AML-193 (cell line): ENCODE measurements around the gene BNC2.
"Not testable (repeated sequence)": the region's sequence is repeated elsewhere in the genome, so short reads cannot be mapped to it uniquely, and the experiment has no call there.

ENCODE experiments used
- DNase-seq, 2 experiments: peaks; one replicate each; lab custom pipeline; 2025; lab: John Stamatoyannopoulos, UW

Gene BNC2

DNA sequence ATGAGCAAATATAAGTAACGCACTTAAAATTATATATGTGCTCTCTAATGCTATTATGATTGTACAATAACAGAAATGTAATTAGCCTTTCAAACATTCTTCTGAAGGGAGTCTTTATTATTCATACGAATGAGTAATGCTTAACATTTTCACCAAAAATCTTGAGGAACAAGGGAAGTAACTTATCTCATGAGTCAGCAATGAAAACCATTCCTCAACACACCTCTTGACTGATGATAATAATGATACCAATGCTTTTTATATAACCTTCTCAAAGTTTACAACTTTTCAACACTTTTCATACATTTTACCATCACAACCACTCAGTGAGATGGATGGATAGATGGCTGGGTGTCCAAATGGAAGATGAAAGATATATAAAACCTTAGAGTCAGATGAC lies 369.3 kb downstream of the BNC2 start:
- no peak for DNase-seq

GRCh38 chr9:16500386-16500785 lies 370.1 kb downstream of the BNC2 start:
- DNase-seq: no peak

GRCh38 chr9:16499892-16500291 lies 370.6 kb downstream of the BNC2 start:
- no peak for DNase-seq

- no peak for DNase-seq
Measured at GRCh38 chr9:16496908-16497307, 373.6 kb downstream of the BNC2 start.

DNA sequence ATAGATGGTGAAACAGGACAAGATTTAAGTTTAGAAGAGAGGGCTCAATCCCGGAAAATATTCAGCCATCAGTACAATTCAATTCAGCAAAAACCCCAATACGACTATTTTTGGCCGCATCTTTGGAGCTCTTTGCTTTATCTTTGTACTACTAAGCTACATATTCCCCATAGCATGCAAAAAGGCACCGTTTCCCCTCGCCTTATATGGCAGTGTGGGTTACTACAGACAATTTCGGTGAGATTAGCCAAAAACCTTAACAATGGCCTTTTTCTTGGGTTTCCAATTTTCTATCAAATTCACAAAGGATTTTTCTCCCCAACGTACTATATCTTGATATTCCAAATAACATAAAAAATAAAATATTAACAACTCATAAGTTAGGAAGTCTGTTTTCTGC lies 382.6 kb downstream of the BNC2 start:
- DNase-seq: no peak

DNA sequence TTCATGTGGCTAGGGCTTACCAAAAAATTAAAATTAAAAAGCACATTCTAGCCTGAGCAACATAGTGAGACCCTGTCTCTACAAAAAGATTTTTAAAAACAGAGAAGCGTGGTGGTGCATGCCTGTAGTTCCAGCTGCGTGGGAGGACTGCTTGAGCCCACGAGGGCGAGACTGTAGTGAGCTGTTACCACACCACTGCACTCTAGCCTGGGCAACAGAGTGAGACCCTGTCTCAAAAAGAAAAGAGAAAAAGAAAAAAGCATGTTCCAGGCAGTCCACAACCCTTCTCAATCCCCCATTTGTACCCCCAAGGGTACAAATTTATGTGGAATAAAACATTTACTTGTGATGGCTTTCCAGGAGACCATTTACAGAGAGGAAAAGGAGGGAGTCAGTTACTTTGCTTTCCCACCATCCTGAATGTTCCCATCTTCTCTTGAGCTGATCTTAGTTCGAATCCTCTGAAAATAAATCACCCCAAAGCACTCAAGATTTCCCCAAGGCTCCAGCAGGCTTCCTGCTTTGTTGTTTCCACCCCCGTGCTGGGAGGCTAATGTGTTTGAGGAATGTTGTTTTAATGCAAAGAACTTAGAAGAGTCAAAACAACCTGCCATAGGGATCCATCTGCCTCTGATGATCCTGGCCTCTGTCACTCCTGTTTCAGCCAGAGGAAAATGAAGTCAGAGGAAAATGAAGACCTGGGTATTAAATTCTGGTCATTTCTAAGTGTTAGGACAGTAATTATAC lies 384.7 kb downstream of the BNC2 start:
- no peak for DNase-seq

DNA sequence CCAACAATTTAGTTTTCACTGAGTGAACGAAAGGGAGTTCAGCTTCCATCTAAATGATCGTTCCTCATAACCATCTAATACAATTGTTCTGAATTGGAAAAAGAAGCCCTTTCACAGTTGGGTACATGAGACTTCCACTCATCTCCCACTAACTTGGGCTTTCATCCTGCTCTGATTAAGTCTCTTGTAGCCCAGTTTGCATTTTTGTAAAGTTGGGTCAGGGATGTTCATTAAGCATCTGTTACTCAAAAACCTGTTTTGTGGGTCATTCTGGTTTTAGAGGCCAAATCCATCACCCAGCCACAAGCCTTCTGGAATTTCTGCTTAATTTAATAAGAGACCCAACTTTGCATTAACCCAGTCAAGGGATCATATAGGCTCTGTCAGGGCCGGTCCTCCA lies 385.3 kb downstream of the BNC2 start:
- DNase-seq: no peak

- DNase-seq: no peak
Measured at GRCh38 chr9:16484744-16485143, 385.7 kb downstream of the BNC2 start.

- DNase-seq: no peak
Measured at GRCh38 chr9:16484180-16484579, 386.3 kb downstream of the BNC2 start.

- DNase-seq: no peak
Measured at GRCh38 chr9:16482764-16483163, 387.7 kb downstream of the BNC2 start.

DNA sequence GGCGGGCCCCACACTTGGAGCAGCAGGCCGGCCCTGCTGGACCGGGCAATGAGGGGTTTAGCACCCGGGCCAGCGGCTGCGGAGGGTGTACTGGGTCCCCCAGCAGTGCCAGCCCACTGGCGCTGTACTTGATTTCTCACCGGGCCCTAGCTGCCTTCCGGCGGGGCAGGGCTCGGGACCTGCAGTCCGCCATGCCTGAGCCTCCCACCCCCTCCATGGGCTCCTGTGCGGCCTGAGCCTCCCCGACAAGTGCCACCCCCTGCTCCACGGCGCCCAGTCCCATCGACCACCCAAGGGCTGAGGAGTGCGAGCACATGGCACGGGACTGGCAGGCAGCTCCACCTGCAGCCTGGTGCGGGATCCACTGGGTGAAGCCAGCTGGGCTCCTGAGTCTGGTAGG lies 389.9 kb downstream of the BNC2 start:
- DNase-seq: not testable (repeated sequence)

DNA sequence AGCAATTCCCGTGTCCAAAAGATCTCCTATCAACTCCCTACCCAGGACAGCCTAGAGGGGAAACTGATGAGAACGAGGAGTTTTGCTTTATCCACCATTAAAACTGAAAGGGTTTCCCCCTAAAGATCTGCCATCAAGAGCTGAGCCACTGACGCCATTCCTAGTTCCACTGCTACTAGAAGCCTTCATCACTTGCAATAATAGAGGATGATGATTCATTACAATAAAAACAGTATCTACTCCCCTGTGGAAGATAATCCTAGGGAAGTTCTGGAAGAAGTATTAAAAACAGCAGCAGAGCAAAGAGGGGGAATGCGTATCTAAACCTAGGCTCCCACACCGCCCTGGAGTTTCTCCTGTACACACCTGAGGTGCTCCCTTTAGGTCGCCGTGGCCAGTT lies 394.5 kb downstream of the BNC2 start:
- no peak for DNase-seq

DNA sequence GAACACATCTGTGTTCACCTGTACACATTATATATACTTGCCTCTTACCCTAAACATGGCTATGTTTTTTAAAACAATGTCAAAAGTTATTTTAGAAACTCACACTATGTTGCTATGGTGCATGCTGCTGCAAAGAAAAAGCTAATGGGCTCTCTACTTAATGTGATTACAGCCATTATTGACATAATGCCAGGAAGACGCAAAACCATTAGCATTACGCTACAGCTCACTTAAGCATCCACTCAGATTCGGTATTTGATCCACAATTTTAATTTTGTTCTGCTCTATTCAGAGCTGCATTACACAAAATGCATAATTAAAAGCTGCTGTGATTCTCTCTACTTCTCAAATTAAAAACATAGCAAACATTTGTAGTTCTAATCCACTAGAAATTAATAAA lies 395.2 kb downstream of the BNC2 start:
- no peak for DNase-seq

DNA sequence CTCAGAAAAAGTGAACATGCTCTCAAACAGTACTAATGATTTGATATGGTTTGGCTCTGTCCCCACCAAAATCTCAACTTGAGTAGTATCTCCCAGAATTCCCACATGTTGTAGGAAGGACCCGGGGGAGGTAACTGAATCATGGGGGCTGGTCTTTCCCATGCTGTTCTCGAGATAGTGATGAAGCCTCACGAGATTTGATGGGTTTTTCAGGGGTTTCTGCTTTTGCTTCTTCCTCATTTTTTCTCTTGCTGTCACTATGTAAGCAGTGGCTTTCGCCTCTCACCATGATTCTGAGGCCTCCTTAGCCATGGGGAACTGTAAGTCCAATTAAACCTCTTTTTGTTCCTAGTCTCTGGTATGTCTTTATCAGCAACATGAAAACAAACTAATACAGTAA lies 401.3 kb downstream of the BNC2 start:
- DNase-seq: no peak

GRCh38 chr9:16461851-16462250 lies 408.6 kb downstream of the BNC2 start:
- no peak for DNase-seq

- no peak for DNase-seq
Measured at GRCh38 chr9:16461137-16461840, 409.2 kb downstream of the BNC2 start.

DNA sequence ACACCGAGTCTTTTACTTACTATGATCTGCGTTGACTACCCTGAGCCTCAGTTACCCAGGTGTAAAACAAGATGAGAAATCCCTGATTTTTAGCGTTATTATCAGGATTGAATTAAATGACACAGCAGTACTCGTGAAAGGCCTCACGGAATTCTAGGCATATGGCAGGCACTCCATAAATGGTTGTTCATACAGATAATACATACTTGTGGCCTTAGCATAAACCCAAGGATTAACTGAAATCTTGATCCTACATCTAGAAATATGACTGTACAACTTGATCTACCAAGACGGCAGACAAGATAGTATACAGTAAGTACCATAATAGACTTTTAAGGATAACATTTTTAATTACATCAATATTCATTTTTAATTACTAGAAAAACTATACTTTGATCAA lies 409.8 kb downstream of the BNC2 start:
- no peak for DNase-seq

GRCh38 chr9:16459421-16460148 lies 410.9 kb downstream of the BNC2 start:
- DNase-seq: no peak

DNA sequence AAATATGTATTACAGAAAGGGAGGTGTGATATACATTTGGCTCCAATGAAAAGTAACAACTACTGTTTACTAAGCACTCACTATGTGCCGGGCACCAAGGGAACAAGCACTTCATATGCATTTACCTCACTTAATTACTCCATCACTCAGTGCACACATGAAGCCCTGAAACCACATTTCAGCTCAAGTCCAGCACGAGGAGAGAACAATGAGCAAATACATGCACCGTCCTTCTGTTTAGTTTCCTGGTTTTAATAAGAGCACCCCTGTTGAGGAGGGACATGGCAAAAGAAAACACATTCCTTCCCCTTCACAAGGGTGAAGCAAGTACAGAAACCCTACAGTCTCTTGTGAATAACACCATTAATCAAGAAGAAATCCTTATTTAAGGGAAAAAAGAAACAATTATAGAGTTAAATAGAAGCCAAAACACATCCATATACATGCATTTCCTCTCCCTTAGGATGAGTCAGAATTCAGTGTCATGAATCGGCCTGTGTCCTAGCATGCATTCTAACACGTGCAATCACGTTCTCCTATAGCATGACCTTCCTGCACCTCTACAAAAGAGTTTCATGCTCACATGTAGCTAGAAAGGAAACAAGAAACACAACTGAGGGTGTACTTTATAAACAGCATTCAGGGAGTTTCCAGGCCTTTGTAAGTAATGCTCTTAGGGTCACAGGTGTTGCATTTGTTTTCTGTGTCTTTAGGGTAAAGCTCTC lies 411.6 kb downstream of the BNC2 start:
- no peak for DNase-seq

- DNase-seq: no peak
Measured at GRCh38 chr9:16455842-16456241, 414.6 kb downstream of the BNC2 start.

- DNase-seq: no peak
Measured at GRCh38 chr9:16453390-16453789, 417.1 kb downstream of the BNC2 start.

DNA sequence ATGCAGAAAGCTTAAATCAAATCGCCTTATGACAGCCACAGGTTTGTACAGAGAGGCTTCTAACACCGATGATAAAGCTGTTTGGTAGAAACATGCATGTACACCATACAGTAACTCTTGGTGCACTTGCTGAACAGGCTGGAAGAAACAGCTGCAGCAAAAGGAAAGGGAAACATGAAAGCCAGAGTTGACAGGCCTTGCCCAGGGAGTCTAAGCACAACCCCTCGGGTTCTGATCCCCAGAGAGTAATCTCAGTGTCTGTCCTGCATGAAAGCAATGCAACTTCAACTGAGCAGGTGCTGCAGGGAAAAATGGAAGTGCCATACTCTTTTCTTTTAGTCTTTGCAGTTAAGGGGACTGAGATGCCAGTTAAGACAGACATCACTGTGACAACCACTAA lies 419.9 kb downstream of the BNC2 start:
- no peak for DNase-seq
